Spleen (tissue), 7 donors: ENCODE measurements around the gene PGAM4.

ENCODE experiments used
- CTCF ChIP-seq, 11 experiments: fragments of 200-600 bp in 7 of 11; fragments of 450-650 bp in 4 of 11; sonication (generic) in 4 of 11; IDR thresholded peaks in 8 of 11; conservative IDR thresholded peaks in 3 of 11; 1 replicate in 7 of 11; 2 replicates in 4 of 11; pipeline versions ENCODE4 v1.4.0 to v1.8.0; 2016 to 2021; ENCODE audit warnings: antibody characterized with exemption in 11 of 11, inconsistent platforms in 4 of 11, mild to moderate bottlenecking in 1 of 11
- POLR2AphosphoS5 ChIP-seq, 3 donors: sonication (generic); formaldehyde crosslinking; IDR thresholded peaks; one replicate each; pipeline ENCODE4 v1.5.1; 2017; ENCODE audit warnings: antibody characterized with exemption in 3 of 3
- donor health status: DM: no; HTN: no; CAD: no; lungs with moderate emphysema.
- donor health status: DM: no; HTN: no; CAD: no.
- donor health status: DM: no; HTN: no; CAD: no.

DNA sequence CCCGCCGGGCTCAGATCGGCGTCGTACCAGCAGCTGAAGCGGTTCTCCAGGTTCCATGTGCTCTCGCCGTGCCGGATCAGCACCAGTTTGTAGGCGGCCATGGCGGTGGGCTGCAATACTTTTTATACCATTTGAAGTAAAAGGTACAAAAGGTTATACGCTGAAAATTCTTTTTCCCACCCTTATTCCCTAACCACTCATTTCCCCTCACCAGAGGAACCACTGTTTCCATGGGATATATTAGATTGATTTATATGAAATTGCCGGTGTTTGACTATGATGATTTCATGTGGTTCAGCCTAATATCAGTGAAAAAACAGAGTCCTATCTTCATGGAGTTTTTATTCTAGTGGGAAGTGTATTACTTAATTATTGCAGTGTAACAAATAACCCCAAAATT, at the start of gene PGAM4:
- TF ChIP-seq CTCF (IDR thresholded peaks at IDR 0.05 in 8 of 11, conservative IDR thresholded peaks at IDR 0.05 in 3 of 11) (no peak), POLR2AphosphoS5 (IDR thresholded peaks at IDR 0.05) (no peak)
